IPS-NIHi11 (cell line): ENCODE data around the gene PARP14.

Experiments
- DNase-seq: peaks from one replicate; pipeline ENCODE4 v3.0.0; 2012; ENCODE audit warnings: mixed read lengths, low spot score

The PARP14 gene

GRCh38 chr3:122773944-122774509 is 93.4 kb downstream of the PARP14 start:
- no peak for DNase-seq

- DNase-seq: no peak
Measured at GRCh38 chr3:122774564-122774963, 93.9 kb downstream of the PARP14 start.

- DNase-seq: no peak
Measured at GRCh38 chr3:122776675-122777468, 96.2 kb downstream of the PARP14 start.

- no peak for DNase-seq
Measured at GRCh38 chr3:122777563-122777962, 96.9 kb downstream of the PARP14 start.
